DND-41 (cell line): ENCODE results near the gene LIAS.

Source experiments
- ATAC-seq: fragments of 200-7000 bp; cut with Tn5 transposase; 3 replicates; pipeline ENCODE4 v1.9.1; 2021; ENCODE audit warnings: low read depth; ENCODE audit not compliant: insufficient read depth
- DNase-seq: peaks from one replicate; pipeline ENCODE4 v3.0.0-alpha.2; 2020
- H2AFZ ChIP-seq: 2 replicates; pipeline ENCODE4 v1.6.0; 2012; ENCODE audit warnings: low read depth, low read length
- H3K27ac ChIP-seq: 2 replicates; pipeline ENCODE4 v1.5.1; 2012; ENCODE audit warnings: low read length, inconsistent platforms
- H3K27me3 ChIP-seq: fragments of 200-600 bp; sonication (generic); 2 replicates; pipeline ENCODE4 v1.6.0; 2012; ENCODE audit warnings: low read length, mild to moderate bottlenecking, inconsistent platforms; ENCODE audit not compliant: insufficient read depth, poor library complexity
- H3K36me3 ChIP-seq: 2 replicates; pipeline ENCODE4 v1.5.1; 2012; ENCODE audit warnings: low read length, inconsistent platforms; ENCODE audit not compliant: insufficient read depth
- H3K4me1 ChIP-seq: 2 replicates; pipeline ENCODE4 v1.5.1; 2012; ENCODE audit warnings: mild to moderate bottlenecking, low read length; ENCODE audit not compliant: insufficient read depth
- H3K4me2 ChIP-seq: 2 replicates; pipeline ENCODE4 v1.6.0; 2012; ENCODE audit warnings: mild to moderate bottlenecking, moderate library complexity, low read length, inconsistent platforms; ENCODE audit not compliant: insufficient read depth
- H3K4me3 ChIP-seq, 2 experiments: fragments of 200-600 bp in 1 of 2; shearing (Covaris generic) in 1 of 2; 2 replicates each; pipeline ENCODE4 v1.5.1; 2012 to 2016; ENCODE audit warnings: inconsistent platforms in 2 of 2, low read length in 2 of 2, mild to moderate bottlenecking in 2 of 2, low read depth in 1 of 2, moderate library complexity in 1 of 2
- H3K79me2 ChIP-seq: 2 replicates; pipeline ENCODE4 v1.6.0; 2012; ENCODE audit warnings: low read length, inconsistent platforms; ENCODE audit not compliant: insufficient read depth
- H3K9ac ChIP-seq: 2 replicates; pipeline ENCODE4 v1.6.0; 2012; ENCODE audit warnings: low read depth, mild to moderate bottlenecking, inconsistent platforms, low read length, moderate library complexity
- H3K9me3 ChIP-seq: 2 replicates; pipeline ENCODE4 v1.5.1; 2012; ENCODE audit warnings: low read length, moderate library complexity, mild to moderate bottlenecking, inconsistent platforms; ENCODE audit not compliant: insufficient read depth, severe bottlenecking
- H4K20me1 ChIP-seq: 2 replicates; pipeline ENCODE4 v1.6.0; 2012; ENCODE audit warnings: low read length; ENCODE audit not compliant: insufficient read depth
- EZH2 ChIP-seq: IDR thresholded peaks from 3 replicates; pipeline ENCODE4 v1.6.1; 2012; ENCODE audit warnings: borderline replicate concordance, low read depth, mild to moderate bottlenecking, moderate library complexity, low read length, inconsistent platforms; ENCODE audit not compliant: severe bottlenecking
- TF ChIP-seq, protein P1 (sequence below): IDR thresholded peaks from 2 replicates; pipeline ENCODE4 v1.5.1; 2012; ENCODE audit warnings: borderline replicate concordance, low read length, moderate library complexity, mild to moderate bottlenecking; ENCODE audit not compliant: poor library complexity, severe bottlenecking; ENCODE audit errors: extremely low read depth

Gene LIAS

GRCh38 chr4:39452153-39452859, 6.5 kb upstream of the LIAS start:
- no peaks in the 10 kb centered on the region for H3K27me3 ChIP-seq
- peaks cover 49% of the 10 kb centered on the region for H4K20me1 ChIP-seq
- no peak overlapping the region for H3K9ac ChIP-seq
- peaks cover 22% of the 10 kb centered on the region for H3K79me2 ChIP-seq
- H3K9me3 ChIP-seq = no peaks in the 10 kb centered on the region
- DNase-seq (no peak), ATAC-seq (0 out of 3 replicates have a peak, but pooled peaks have one; percentile 25)
- H3K36me3 ChIP-seq = peaks cover 61% of the 10 kb centered on the region
- H3K27ac ChIP-seq = no peak overlapping the region
- no peak for TF ChIP-seq EZH2
- peaks cover 19% of the 10 kb centered on the region for H3K4me1 ChIP-seq
- H3K4me2 ChIP-seq = no peak overlapping the region
- no peak overlapping the region for H2AFZ ChIP-seq
- no peak overlapping the region for H3K4me3 ChIP-seq

- H3K27me3 ChIP-seq = no peaks in the 10 kb centered on the region
- peaks cover 56% of the 10 kb centered on the region for H4K20me1 ChIP-seq
- no peak for DNase-seq
- H3K4me1 ChIP-seq = peaks cover 26% of the 10 kb centered on the region
- no peaks in the 10 kb centered on the region for H3K9me3 ChIP-seq
- H3K27ac ChIP-seq = no peak overlapping the region
- H3K36me3 ChIP-seq = peaks cover 68% of the 10 kb centered on the region
- no peak overlapping the region for H3K9ac ChIP-seq
- no peak overlapping the region for H3K4me2 ChIP-seq
- peaks cover 29% of the 10 kb centered on the region for H3K79me2 ChIP-seq
- TF ChIP-seq, protein P1, sequence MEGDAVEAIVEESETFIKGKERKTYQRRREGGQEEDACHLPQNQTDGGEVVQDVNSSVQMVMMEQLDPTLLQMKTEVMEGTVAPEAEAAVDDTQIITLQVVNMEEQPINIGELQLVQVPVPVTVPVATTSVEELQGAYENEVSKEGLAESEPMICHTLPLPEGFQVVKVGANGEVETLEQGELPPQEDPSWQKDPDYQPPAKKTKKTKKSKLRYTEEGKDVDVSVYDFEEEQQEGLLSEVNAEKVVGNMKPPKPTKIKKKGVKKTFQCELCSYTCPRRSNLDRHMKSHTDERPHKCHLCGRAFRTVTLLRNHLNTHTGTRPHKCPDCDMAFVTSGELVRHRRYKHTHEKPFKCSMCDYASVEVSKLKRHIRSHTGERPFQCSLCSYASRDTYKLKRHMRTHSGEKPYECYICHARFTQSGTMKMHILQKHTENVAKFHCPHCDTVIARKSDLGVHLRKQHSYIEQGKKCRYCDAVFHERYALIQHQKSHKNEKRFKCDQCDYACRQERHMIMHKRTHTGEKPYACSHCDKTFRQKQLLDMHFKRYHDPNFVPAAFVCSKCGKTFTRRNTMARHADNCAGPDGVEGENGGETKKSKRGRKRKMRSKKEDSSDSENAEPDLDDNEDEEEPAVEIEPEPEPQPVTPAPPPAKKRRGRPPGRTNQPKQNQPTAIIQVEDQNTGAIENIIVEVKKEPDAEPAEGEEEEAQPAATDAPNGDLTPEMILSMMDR = no peak
- TF ChIP-seq EZH2 = no peak
- H2AFZ ChIP-seq = no peak overlapping the region
- no peak overlapping the region for H3K4me3 ChIP-seq
- 0 out of 3 replicates have a peak, but pooled peaks have one; percentile 10 for ATAC-seq
Observed at GRCh38 chr4:39452860-39453587, 5.8 kb upstream of the LIAS start.

DNA sequence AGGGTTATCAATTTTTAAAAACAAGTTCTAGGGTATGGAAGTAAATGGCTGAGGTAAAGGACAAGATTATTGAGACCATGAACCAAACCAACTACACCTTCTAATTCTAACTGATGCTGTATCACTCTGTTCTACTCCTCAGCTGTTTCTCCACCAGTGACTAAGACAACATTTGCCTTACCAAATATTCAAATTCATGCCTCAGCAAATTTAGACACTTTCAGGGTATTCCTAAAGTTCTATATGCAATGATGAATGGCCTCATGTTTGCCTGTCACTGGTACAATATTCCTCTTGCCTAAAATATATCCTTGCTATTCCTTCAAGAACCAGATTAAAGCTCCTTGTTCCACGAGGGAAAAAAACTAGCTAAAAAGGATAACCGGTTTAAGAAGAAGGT, 5.1 kb upstream of the LIAS start:
- H3K27ac ChIP-seq = no peak overlapping the region
- peaks cover 60% of the 10 kb centered on the region for H4K20me1 ChIP-seq
- H3K36me3 ChIP-seq = peaks cover 73% of the 10 kb centered on the region
- H3K4me2 ChIP-seq = no peak overlapping the region
- no peak overlapping the region for H3K9ac ChIP-seq
- H3K9me3 ChIP-seq = no peaks in the 10 kb centered on the region
- TF ChIP-seq, protein P1 = no peak
- no peak for TF ChIP-seq EZH2
- peaks cover 36% of the 10 kb centered on the region for H3K79me2 ChIP-seq
- no peak overlapping the region for H3K4me3 ChIP-seq
- DNase-seq (no peak), ATAC-seq (no peak)
- H3K4me1 ChIP-seq = peaks cover 27% of the 10 kb centered on the region
- no peaks in the 10 kb centered on the region for H3K27me3 ChIP-seq
- no peak overlapping the region for H2AFZ ChIP-seq

- peaks cover 47% of the 10 kb centered on the region for H3K79me2 ChIP-seq
- DNase-seq = no peak
- H2AFZ ChIP-seq = no peak overlapping the region
- peaks cover 60% of the 10 kb centered on the region for H4K20me1 ChIP-seq
- H3K9ac ChIP-seq = no peak overlapping the region
- no peaks in the 10 kb centered on the region for H3K9me3 ChIP-seq
- H3K27ac ChIP-seq = no peak overlapping the region
- peak overlapping the region; percentile 80; the same call in 1 of the 2 replicates for H3K4me2 ChIP-seq
- H3K4me1 ChIP-seq = peaks cover 33% of the 10 kb centered on the region
- ATAC-seq = no peak
- TF ChIP-seq EZH2 = no peak
- TF ChIP-seq, protein P1 = no peak
- no peak overlapping the region for H3K4me3 ChIP-seq
- H3K36me3 ChIP-seq = peaks cover 73% of the 10 kb centered on the region
- H3K27me3 ChIP-seq = no peaks in the 10 kb centered on the region
Observed at GRCh38 chr4:39455486-39455885, 3.4 kb upstream of the LIAS start.
